Cardiac muscle cell (in vitro differentiated cells and primary cell): ENCODE measurements around the gene KRTAP10-6. TPM values are rescaled to one million over a fixed set of nuclear protein-coding genes. Genes with fewer than 3 reads are reported as not detected.
"Not testable (repeated sequence)": the region's sequence is repeated elsewhere in the genome, so short reads cannot be mapped to it uniquely, and the experiment has no call there.

Experiments
- DNase-seq, 2 donors: peaks; one replicate each; pipeline versions ENCODE4 v3.0.0 to v3.0.0-alpha.2; 2010 to 2017; ENCODE audit warnings: low read depth in 1 of 2, low spot score in 1 of 2
- H3K27ac ChIP-seq: fragments of 200-600 bp; sonication (generic); 2 replicates; pipeline ENCODE4 v1.5.1; 2016
- H3K27me3 ChIP-seq: fragments of 200-600 bp; sonication (generic); 2 replicates; pipeline ENCODE4 v1.6.0; 2016; ENCODE audit warnings: control low read depth
- H3K36me3 ChIP-seq: fragments of 200-600 bp; sonication (generic); 2 replicates; pipeline ENCODE4 v1.5.1; 2016; ENCODE audit warnings: control low read depth
- H3K4me1 ChIP-seq: fragments of 200-600 bp; sonication (generic); 2 replicates; pipeline ENCODE4 v1.8.1; 2017; ENCODE audit warnings: low read depth, mild to moderate bottlenecking, mixed run types
- H3K4me3 ChIP-seq: fragments of 200-600 bp; sonication (generic); 2 replicates; pipeline ENCODE4 v1.5.1; 2016; ENCODE audit warnings: mild to moderate bottlenecking
- H3K9me3 ChIP-seq: fragments of 200-600 bp; sonication (generic); 2 replicates; pipeline ENCODE4 v1.5.1; 2017; ENCODE audit warnings: low read depth, mild to moderate bottlenecking, control low read depth
- polyA plus RNA-seq: library from polyadenylated mRNA; unstranded; fragments of >200 nt; fragmentation: Nextera tagmentation; extraction: Ambion mirVana; gene quantifications from 2 replicates; pipeline ENCODE4 v1.2.1, GENCODE V29; 2016
- total RNA-seq: library from RNA; depleted of rRNA; stranded (reverse); fragments of >200 nt; gene quantifications from 2 replicates; pipeline ENCODE4 v1.2.3, GENCODE V29; 2016
- TF ChIP-seq, protein P1 (sequence below): IDR thresholded peaks from 2 replicates; pipeline ENCODE4 v1.5.1; 2012; ENCODE audit warnings: low read depth, mild to moderate bottlenecking, low read length

The KRTAP10-6 gene, protein sequence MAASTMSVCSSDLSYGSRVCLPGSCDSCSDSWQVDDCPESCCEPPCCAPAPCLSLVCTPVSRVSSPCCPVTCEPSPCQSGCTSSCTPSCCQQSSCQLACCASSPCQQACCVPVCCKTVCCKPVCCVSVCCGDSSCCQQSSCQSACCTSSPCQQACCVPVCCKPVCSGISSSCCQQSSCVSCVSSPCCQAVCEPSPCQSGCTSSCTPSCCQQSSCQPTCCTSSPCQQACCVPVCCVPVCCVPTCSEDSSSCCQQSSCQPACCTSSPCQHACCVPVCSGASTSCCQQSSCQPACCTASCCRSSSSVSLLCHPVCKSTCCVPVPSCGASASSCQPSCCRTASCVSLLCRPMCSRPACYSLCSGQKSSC
- total RNA-seq = not detected in 2 replicates
- polyA plus RNA-seq = 0.29 TPM in 1 of 2 replicates, not detected in the other

DNA sequence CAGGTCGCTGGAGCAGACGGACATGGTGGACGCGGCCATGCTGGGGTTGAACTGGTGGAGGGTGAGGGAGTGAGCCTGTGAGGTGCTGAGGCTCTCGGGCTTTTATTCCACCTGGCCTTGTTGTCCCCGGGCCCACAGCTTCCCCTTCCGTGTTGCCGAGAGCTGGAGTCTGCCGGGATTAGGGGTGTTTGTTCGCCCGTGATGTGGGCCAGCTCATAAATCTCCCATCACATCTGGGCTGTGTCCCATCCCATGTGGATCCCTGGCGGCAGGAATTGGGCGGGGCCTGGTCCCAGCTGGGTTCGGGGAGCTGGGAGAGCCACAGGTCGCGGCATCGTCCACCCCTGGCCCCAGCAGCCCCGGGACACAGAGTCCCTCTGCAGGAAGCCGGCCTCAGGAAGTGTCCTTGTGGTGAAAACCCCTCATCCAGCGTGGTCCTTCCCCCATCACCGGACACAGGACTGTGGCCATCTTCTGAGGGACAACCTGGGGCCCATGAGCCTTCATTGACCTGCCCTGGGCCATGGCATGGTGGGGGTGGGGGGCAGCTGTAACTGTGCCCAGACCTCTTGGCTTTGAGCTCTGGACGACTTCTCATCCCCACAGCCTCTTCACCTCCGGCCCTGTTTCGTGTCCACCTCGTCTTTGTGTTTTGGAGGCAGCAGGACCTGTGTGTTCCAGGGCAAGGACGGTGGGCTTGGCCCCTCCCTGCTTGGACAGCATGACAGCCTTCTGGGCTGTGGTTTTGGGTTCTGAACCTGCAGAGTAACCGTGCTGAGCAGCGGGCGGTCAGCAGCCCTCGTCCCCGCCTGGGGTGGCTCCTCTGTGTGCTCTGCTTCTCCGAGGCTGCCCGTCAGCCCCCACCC is at the start of gene KRTAP10-6:
Gene KRTAP10-6 (minus strand): TSS at position 60 of the 866 bp plus-strand sequence. CDS start 21 bp downstream, at position 39.
- Histone ChIP-seq H3K4me1 (peaks cover 18% of the 10 kb centered on the region), H3K27ac (peak within 1 kb of the TSS; percentile 64), H3K4me3 (no peak within 1 kb of the TSS), H3K27me3 (no peaks in the 10 kb centered on the region), H3K36me3 (no peaks in the 10 kb centered on the region), H3K9me3 (no peaks in the 10 kb centered on the region)
- DNase-seq = no peak
- TF ChIP-seq, protein P1, sequence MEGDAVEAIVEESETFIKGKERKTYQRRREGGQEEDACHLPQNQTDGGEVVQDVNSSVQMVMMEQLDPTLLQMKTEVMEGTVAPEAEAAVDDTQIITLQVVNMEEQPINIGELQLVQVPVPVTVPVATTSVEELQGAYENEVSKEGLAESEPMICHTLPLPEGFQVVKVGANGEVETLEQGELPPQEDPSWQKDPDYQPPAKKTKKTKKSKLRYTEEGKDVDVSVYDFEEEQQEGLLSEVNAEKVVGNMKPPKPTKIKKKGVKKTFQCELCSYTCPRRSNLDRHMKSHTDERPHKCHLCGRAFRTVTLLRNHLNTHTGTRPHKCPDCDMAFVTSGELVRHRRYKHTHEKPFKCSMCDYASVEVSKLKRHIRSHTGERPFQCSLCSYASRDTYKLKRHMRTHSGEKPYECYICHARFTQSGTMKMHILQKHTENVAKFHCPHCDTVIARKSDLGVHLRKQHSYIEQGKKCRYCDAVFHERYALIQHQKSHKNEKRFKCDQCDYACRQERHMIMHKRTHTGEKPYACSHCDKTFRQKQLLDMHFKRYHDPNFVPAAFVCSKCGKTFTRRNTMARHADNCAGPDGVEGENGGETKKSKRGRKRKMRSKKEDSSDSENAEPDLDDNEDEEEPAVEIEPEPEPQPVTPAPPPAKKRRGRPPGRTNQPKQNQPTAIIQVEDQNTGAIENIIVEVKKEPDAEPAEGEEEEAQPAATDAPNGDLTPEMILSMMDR = no peak

DNA sequence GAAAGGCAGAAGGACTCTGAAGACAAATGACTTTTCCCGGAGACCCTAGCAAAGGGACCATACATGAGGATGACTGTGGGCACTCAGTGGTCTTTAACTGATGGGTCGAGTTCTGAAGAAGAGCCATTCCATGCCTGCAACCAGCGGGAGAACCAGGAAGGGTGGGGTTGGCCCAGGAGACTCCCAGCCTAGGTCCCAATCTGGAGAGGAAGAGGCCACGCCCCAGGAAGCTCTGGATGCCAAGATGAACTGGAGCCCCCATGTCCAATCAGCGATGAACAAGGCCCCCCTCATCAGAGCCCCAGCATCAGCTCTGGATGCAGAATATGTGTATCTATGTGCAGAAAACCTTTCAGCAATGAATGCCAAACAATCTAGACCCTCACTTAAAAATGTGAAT is 48.5 kb upstream of the KRTAP10-6 start:
- TF ChIP-seq, protein P1 = no peak
- Histone ChIP-seq H3K36me3 (no peaks in the 10 kb centered on the region), H3K9me3 (no peaks in the 10 kb centered on the region), H3K4me1 (no peaks in the 10 kb centered on the region), H3K27me3 (no peaks in the 10 kb centered on the region), H3K27ac (no peak overlapping the region), H3K4me3 (no peak overlapping the region)
- no peak for DNase-seq

DNA sequence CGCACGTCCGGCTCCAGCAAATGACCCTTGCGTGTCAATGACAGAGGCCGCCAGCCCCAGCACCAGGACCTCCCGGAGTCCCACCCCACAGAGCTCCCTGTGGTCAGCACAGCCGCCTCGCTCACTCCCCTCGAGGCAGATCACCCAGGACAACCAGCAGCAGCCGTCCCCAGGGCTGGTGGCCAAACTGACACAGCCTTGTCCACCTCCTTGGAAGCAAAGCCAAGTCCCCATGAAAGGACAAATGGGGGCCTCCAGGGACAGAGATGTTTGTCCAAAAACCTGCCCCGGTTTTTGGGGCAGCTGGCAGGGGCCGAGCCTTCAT is 47.0 kb upstream of the KRTAP10-6 start:
- Histone ChIP-seq H3K4me1 (no peaks in the 10 kb centered on the region), H3K9me3 (no peaks in the 10 kb centered on the region), H3K27me3 (no peaks in the 10 kb centered on the region), H3K27ac (no peak overlapping the region), H3K4me3 (no peak overlapping the region), H3K36me3 (no peaks in the 10 kb centered on the region)
- DNase-seq = no peak
- TF ChIP-seq, protein P1 = no peak

DNA sequence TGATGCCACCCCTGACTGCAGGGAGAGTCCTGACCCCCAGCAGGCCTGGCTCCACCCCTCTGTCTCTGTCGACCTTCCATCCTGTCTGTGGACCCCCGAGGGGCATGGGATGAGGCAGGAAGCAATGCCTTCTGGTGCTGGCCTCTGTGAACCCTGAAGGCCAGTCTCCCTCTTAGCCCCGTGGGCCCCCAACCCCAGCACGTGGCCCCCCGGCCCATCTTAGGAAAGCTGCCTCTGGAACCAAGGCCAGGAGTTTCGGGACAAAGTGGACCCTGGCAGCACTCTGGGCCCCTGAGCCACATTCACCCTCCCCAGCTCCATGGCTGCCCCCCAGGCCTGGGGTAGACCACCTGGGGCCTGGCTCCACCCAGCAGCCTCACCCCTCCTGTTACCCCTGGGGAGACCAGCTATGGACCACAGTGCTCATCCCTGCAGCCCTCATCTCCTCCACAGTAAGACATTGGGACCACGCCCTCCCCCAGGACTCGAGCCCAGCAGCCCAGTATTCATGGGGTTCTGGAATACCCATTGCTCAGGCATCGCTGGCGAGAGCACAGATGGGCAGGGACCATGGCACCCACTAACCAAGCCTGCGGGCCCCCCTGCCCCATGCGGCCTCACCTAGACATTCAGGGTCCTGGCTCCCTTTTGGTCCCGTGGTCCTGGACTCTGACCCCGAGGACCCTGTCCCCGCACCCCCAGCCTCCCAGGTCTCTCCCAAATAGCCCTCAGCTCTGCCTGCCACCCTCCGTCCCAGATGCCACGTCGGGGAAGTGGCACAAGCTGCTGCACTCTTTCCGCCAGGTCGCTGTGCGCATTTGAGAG is 46.4 kb upstream of the KRTAP10-6 start:
- H3K27ac ChIP-seq, H3K4me1 ChIP-seq, DNase-seq, H3K27me3 ChIP-seq, H3K9me3 ChIP-seq, H3K4me3 ChIP-seq, H3K36me3 ChIP-seq: not testable (repeated sequence)

DNA sequence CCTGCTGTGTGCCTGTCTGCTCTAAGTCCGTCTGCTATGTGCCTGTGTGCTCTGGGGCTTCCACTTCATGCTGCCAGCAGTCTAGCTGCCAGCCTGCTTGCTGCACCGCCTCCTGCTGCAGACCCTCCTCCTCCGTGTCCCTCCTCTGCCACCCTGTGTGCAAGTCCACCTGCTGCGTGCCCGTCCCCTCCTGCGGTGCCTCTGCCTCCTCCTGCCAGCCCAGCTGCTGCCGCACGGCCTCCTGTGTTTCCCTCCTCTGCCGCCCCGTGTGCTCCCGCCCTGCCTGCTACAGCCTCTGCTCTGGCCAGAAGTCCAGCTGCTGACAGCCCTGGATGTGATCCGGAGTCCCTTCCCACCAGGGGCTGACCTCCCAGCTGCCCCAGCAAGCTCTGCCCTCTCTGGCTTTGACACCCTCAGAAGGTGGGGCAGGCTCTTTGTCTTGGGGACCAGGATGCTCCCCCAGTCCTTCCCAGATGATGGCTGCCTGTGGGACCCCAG is 45.6 kb upstream of the KRTAP10-6 start:
- not testable (repeated sequence) for H3K27me3 ChIP-seq, H3K9me3 ChIP-seq, DNase-seq, H3K27ac ChIP-seq, H3K4me3 ChIP-seq, H3K4me1 ChIP-seq, H3K36me3 ChIP-seq
